Measurements from ENCODE around the gene WARS2. TPM values are rescaled to one million over a fixed set of nuclear protein-coding genes. Genes with fewer than 3 reads are reported as not detected.
A peak's percentile ranks its signal among the peaks of the same experiment; 100 is the strongest.

The WARS2 gene
- total RNA-seq, 1 donor from 2014 or later = 14.5 TPM

DNA sequence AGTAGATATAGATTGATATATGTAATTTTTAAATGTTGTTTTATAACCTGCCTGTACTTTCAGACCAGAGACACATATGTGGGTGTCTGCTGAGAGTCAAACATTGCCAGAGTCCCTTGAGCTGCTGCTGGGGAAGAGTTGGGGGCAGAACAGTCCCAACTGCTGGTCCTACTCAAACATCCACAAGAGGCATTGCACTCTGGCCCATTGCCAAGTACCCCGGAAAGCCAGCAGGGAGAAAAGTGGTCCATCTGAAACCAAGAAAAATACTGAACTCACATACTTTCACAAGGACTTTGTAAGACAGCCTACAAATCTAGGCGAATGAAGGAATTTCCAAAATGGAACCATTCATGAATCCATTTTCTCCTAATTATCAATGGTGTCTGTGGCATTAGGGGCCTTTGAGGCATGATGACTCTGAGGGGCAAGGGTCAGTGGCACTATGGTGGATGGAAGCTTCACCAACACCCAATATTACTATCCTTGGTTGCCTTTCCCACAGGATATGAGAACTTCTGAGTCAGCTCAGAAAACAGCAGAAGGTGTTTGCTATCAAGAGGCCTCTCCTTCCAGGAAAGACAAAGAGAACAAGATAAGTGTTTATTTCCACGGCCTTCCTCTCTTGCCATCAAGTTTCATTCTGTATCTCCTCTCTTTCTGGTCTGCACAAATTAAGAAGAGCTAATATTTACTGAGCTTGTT lies 145.0 kb downstream of the WARS2 start:
- no peak for ATAC-seq

DNA sequence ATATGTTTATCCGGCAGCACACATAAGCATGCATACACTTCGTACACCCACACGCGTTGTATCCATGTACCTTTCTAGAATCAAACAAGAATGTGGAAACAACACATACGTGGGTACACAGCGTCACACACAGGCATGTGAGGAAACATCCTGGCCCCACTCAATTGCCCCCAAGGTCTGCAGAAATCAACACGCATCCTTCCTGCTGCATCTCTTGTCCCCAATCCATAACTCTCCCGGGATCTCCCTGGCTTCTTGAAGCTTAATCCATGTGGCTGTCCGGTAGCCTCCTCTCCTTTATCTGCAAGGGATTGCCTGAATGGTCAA lies 146.8 kb downstream of the WARS2 start:
- no peak for ATAC-seq

DNA sequence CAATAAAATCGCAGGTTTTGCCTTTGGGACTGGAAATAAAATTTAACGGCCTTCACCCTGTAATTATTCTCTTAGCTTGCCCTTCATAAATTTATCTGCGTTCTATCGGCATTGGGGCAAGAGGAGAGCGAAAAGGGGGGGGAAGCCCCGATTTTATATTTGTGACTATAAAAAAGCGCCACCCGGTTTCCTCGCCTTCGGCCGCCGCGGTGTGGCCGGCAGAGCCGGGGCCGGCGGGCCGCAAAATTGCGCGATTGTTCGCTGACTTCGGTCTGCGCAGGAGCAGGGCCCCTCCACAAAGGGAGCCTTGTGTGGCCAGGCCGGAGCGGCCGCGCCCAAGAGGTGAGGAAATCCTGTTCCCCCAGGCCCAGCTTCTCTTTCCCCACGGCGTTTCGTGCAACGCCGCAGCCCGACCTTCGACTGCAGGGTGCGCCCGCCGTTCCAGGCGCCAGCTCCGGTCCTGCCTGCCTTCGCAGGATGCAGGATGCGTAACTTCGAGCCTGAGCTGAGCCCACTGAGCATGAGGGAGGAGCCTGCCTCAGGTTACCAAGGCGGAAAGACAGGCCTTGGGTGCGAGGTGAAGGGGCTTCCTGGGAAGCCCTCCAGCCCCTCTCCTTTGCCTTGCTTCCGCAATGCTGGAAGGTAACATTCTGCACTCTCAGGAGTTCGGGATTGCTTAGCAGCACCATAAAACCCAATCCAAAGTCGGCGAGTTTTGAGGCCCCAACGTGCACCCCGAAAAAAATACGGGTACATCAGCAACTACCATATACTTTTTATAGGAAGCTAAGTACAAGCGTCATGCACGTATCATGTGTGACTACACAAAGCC lies 147.4 kb downstream of the WARS2 start:
- ATAC-seq = no peak

DNA sequence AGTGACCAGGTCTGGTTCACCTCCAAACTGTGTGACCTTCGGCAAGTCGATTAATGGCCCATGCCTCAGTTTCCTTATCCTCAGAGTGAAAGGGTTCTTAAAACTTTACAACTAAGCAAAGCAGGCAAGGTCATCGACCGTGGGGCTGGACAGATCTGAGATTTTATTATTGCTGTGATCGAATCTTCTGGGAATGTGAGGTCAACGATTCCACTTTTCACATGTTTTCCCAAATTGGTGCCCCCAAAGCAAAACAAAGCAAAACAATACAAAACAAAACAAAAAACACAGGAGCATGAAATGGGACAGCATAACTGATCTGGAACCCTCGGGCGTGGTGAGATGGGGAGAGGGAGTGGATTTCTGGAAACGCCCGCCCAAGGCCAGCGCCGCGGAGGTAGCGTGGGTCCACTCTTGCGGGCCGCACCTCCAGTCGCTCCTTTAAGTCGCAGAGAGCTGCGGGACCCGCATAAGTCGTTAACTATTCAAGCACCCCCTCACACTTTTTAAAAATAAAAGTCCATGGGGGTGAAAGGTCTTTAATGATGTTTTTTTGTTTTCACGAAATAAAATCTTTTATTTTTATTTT lies 148.1 kb downstream of the WARS2 start:
- no peak for ATAC-seq

DNA sequence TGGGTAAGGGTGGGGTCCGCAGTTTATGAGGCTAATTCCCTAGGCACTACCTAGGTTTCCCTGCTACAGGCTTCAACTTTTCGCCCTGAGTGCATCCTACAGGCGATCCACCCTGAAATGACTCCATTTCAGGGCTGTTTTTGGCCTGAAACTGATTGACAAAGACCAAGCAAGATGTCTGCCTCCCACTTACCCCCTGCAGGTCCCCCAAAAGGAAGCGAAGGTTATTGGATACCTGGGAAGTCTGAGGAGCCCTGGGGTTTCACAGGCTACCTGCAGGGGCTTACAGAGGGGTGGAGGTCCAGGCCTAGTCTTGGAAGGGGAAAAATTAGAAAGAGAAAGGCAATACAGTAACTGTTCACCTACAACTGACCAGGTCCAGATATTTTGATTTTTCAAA lies 149.0 kb downstream of the WARS2 start:
- ATAC-seq = no peak

DNA sequence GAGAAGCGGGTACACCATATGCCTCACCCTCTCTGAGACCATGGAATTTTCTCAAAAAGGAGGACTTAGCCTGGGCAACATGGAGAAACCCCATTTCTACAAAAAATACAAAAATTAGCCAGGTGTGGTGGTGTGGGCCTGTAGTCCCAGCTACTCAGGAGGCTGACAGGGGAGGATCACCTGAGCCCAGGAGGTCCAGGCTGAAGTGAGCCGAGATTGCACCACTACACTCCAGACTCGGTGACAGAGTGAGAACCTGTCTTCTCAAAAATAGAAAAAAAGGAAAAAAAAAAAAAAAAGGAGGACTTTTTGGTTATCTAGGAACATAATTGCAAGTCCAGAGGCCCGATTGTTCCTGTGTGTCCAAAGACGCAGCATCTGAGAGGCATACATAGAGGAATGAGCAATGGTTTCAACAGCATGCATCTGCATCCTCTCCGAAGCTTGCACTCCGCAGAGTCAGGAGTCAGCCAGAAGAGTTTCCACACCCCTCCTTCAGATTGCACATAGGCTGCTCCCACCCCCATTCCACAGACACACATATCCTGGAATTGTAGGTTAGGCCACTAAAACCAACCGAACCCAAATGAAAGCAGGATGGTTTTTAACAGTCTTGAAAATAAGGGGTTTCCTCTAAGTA lies 149.8 kb downstream of the WARS2 start:
- no peak for ATAC-seq

DNA sequence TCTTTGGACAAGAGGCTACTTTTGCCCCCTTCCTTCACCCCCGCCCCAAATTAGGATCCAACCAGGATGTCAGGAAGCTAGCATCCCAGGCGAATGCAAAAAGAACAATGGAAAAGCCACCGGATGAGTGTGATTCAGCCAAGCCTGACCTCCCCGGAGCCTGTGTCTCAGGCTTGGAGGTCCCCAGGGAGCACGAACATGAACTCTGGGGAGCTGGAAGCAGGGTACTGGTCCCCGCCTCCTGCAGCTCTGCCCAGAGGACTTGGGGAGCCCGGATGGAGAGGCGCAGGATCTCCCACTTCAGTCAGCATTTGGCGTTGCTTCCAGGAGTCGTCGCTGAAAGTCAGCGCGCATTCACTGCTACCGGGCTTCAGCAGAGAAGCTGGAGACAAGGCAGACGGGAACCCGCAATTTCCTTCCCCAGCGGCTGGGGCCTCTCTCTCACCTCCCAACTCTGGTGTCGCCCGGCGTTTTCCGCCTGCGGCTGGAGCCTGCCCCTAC lies 150.5 kb downstream of the WARS2 start:
- no peak for ATAC-seq

DNA sequence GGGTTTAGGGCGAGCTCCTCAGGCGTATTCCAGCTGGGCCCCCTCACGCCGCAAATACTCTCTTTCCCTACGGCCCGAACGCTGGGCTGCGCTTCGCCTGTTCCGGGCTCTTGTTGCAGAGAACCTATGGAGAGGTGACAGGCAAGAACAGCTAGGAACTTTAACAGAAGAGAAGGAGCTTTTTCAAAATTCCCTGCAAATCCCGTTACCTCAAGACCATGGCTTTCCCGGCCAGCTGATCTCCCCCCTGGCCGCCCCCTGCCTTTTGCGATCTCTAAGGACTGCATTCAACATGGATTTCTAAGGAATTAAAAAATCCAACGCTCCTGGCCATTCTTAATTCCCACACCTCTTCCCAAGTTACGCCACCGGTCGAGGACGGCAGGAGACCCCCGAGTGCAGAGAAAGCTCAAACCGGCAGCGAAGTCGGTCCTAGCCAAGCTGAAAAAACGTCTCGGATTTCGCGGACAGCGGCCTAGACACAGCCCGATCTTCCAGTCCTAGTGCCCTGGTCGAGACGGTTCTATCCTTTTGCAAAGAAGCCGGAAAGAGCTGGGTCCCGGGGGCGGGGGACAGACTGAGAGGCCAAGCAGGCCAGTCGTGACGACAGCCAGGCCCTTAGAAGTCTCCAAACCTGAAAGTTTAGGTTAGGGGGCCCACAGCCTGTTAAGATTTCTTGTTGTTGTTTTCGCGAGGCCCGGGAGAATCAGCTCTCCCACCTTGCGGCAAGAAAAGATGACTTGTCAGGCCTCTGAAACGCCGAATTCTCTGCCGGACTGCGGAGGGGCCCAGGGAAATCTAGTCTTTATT lies 151.2 kb downstream of the WARS2 start:
- no peak for ATAC-seq

DNA sequence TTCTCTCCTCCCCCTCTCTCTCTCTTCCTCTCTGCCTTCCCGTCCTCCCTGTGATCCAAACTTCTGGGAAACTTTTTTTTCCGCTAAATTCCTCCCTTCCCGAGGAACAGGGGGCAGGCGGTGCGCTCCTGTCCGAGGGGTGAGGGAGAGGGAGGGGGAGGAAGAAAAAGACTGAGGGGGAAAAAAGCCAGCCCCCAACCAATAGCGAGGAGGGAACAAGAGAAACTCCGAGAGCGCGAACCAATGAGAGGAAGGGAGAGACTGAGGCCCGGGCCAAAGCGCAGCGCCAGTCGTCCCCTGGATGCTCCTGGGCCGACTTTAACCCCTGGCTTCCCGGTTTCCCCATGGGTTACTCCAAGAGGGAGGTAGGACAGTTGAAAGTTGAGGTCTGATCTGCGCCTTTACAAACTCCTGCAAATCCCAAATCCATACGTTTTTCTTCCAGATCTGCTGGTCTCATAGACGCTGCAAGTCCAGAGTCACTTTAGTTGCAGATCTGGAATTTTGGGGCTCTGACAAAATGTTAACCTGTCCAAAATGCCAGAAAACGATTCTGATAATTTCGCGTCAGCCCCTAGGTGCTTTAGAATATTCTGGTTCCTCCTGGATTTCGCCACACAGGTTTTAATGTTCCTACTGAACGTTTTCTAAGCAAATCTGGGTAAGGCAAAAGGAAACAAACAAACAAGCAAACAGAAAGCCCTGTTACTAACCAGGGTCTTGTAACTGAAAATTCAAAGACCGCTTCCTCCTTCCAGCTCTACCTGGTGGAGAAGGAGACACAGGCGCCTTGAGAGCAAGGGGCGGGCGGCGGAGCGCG lies 152.1 kb downstream of the WARS2 start, which contains the start of gene TBX15:
Gene TBX15 (minus strand): TSS at position 158 of the 820 bp plus-strand sequence. CDS start 548 bp downstream, outside the sequence.
- no peak for ATAC-seq

DNA sequence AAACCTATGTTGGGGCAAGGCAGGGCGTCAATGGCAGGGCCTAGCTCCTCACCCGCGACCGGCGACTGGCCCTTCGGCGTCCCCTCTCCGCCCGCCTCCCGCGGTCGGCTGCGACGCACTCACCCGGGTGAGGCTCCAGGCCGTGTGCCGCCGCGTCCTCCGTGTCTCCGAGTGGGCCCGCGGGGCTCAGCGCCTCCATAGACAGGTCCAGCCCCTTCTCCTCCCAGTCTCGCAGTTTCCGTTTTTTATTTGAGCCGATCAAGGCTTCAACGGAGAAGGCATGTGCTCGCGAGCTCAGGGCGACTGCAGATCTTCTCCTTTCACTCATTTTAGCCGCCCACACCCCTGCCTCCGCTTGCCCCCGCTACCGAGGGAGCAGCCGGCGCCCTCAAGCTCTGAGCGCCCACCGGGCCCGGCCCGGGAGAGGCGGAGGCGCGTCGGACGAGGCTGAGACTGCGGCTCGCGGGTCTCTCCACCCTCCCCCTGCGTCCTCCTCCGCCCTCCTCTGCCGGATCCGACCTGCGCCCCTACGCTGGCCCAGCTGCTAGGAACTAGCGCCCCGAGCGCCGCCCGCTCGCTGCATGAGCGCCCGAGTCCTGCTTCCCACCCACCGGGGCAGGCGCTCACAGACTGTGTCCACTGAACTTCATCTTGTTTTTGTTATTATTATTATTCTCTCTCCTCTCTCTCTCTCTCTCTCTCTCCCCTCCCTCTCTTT lies 152.8 kb downstream of the WARS2 start:
- ATAC-seq = peak; percentile 24

DNA sequence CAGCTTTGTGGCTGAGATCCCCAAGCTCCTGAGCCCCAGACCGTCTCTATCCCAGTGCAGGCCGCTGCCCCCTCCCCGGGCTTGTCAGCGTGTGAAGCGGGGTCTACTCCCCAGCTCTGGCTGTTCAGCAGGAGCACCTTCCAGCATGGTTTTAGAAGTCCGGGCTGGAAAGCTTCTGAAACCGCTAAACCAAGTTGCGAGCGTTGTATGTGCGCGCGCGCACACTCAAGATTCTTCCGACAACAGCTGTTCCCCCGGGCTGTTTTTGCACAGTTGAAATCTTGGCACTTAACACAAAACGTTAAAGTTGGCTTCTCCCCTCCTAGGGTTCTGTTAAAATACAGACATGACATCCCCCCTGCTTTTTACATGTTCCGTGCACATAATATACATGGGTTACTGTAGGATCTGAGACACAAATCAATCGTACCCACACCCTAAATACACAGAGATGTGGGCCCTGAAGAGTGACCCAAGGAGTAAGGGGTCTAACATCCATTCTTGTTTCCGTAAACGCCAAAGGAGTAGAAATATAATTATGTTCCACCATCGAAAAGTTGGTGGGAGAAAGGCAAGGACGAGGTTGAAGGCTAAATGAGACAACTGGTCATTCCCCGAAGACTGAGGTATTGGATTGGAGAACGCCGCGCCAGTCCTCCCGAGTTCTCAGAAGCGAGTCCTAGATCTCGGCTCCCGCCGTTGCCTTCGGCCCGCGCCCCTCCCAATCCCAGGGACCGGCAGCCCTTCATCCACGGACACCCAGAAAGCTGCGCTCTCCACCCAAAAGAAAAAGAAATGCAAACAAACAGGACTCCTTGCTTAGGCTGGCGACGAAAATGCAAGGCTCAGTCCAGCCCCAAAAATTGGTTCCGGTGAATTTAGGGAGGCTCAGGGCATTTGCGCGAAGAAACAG lies 153.6 kb downstream of the WARS2 start:
- ATAC-seq = no peak

DNA sequence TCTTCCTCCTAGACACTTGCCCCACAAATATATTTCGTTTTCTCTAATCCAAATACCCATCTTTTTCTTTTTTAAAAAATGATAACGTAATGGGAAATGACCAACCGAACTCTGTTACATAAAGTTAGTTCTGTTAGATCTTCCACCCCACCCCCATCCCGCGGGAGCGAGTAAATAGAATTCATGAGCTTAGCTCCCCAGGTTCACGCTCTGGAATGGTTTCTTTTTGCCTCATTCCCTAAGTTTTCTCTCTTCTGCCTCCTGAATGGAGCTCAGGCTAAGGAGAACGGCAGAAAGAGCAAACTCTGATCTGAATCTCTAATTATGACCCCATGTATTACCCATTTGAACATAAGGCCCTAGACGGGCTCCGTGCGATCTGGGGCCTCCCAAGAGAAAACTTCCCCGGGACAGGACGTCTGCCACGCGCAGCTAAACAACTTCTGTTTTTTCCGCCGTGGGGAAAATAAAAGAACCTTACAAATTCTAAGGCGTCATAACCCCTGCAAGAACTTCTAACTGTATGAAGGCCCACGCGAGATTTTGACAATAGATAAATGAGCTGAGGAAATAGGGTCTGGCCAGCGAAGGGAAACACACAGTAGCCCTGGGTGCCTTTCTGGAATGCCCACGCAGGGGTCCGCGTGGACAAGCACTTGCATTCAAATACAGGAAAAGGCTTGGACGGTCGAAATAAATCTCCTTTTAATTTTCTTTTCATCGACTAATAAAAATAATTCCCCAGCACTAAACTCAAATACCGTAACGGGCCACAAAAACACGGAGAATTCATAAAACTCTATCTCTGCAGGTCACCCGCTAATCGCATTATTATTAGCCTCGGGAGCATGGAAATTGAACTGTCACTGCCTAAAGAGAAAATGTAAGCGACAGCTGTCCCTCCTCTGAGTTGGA lies 154.6 kb downstream of the WARS2 start:
- ATAC-seq = no peak

DNA sequence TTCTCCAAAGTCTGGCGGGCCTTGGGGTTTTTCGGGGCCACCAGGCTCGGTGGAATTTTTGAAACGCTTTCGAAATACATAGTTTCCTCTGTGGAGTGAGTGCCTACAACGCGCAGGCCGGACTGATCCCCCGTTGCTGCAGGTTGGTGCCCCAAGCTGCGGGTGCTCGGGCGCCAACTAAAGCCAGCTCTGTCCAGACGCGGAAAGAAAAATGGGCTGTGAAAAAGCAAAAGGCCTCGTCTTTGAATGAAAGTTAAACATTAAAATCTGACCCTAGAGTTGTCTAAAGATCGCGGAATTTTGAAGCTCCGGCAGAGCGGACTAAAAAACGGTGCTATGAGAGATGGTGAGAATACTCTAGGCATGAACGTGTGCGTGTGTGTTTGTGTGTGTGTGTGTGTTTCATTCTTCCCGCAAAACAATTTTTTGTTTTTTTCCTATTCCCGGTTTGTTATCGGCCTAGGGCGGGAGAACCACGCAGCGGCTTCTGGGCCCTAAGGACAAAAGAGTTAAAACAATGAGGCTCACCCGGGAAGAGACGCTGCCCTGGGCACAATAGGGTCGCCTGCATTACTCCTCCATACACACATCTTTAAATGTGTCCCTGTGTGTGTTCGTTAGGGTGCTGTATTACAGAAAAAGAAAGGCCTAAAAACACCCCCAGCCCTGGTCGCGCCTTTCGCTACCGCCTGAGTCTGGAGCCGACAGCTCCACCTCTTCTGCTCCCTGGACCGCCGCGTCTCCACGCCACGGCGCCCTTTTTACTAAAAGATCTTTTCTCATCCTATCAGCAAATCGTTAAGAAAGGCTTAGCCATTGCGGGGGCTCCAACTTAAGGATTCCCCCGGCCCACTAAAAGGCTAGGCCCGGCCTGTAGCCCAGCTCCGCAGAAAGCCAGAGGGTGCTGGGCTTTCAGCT lies 155.5 kb downstream of the WARS2 start:
- ATAC-seq = no peak

DNA sequence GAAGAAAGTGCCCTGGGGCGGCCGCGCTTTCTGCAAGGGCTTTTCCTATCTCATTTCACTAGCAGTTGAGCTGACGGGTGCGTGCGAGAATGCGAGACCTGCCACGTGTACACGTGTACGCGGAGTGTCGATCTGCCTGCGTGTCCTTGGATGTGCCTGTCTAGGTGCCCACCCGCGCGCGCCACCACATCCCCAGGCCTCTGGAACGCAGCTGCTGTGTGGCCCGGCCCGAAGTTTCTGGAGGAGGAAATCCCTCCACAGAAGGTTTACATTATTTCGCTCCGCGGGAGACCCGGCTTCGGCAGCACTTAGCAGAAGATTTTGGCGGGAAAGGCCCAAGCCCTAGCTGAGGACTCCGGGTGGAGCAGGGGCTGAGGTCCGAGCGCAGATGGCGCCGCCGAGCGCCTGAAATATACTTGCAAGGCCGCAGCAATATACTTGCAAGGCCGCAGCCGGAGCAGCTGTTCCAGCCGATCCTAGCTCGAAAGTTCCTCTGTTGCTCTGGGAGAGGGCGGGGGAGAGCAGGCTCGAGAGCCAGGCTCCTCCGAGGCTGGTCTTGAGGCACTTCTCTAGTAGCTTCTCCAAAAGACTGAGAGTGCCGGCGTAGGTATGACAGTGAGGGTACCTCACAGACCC lies 156.2 kb downstream of the WARS2 start:
- no peak for ATAC-seq

DNA sequence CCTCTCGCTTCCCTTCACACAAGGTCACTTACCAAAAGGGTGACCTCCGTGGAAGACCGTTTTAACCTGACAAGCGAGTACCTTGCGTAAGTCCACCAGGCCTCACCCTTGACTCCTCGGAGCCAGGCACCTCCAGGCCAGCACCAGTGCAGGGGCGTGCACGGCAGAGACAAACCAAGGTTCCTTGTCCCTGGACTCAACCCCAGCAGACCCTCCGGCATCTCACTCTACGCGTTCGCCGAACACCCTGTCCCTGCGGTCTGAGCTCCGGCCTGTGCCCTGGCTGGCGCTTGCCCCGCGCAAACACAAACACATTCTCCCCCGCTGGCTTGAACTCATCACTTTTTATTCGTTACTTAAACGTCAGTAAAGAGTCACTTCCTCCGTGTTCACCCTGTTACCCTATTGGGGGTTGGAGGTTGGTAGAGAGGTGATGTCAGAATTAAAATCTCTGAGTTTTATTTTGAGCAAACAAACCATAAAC lies 156.9 kb downstream of the WARS2 start:
- no peak for ATAC-seq

DNA sequence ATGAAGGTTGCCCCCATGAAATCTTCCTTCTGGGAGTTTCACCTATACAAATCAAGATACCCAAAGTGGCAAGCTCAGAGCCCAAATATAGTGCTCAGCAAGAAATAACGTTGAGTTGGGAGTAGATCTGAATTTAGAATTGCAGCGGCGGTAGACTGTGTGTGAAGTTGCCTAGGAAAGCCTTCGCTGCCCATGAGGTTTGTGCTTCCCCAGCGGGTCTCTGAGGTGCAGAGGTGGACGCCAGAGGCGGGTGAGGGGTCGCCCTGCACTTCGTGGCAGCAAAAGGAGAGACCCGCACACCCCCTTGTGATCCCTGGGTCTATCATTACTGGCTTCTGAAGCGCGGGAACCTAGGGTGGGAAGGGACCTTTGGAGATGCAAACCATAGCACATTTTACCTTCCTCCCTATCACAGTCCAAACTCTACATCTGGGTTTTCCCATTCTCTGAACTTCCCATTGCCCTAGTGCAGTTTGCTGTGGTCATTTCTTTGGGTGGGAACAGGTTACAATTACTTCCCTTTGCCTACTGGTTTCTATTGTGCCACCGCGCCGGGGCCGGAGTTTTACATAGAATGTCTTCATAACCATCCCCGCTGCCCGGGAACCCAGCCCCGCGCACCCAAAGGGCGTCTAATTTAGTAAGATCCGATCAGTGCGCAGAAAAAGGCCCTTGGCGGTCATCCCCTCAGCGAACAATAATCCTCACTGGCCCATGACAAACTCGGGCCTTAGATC lies 157.5 kb downstream of the WARS2 start:
- ATAC-seq = no peak
